DND-41 (cell line): Measurements from ENCODE around the gene TBC1D5.

Experiments used
- ATAC-seq: fragments of 200-7000 bp; cut with Tn5 transposase; 3 replicates; pipeline ENCODE4 v1.9.1; 2021; ENCODE audit warnings: low read depth; ENCODE audit not compliant: insufficient read depth
- DNase-seq: peaks from one replicate; pipeline ENCODE4 v3.0.0-alpha.2; 2020
- H2AFZ ChIP-seq: 2 replicates; pipeline ENCODE4 v1.6.0; 2012; ENCODE audit warnings: low read depth, low read length
- H3K27ac ChIP-seq: 2 replicates; pipeline ENCODE4 v1.5.1; 2012; ENCODE audit warnings: low read length, inconsistent platforms
- H3K27me3 ChIP-seq: fragments of 200-600 bp; sonication (generic); 2 replicates; pipeline ENCODE4 v1.6.0; 2012; ENCODE audit warnings: low read length, mild to moderate bottlenecking, inconsistent platforms; ENCODE audit not compliant: insufficient read depth, poor library complexity
- H3K36me3 ChIP-seq: 2 replicates; pipeline ENCODE4 v1.5.1; 2012; ENCODE audit warnings: low read length, inconsistent platforms; ENCODE audit not compliant: insufficient read depth
- H3K4me1 ChIP-seq: 2 replicates; pipeline ENCODE4 v1.5.1; 2012; ENCODE audit warnings: mild to moderate bottlenecking, low read length; ENCODE audit not compliant: insufficient read depth
- H3K4me2 ChIP-seq: 2 replicates; pipeline ENCODE4 v1.6.0; 2012; ENCODE audit warnings: mild to moderate bottlenecking, moderate library complexity, low read length, inconsistent platforms; ENCODE audit not compliant: insufficient read depth
- H3K4me3 ChIP-seq, 2 experiments: fragments of 200-600 bp in 1 of 2; shearing (Covaris generic) in 1 of 2; 2 replicates each; pipeline ENCODE4 v1.5.1; 2012 to 2016; ENCODE audit warnings: inconsistent platforms in 2 of 2, low read length in 2 of 2, mild to moderate bottlenecking in 2 of 2, low read depth in 1 of 2, moderate library complexity in 1 of 2
- H3K79me2 ChIP-seq: 2 replicates; pipeline ENCODE4 v1.6.0; 2012; ENCODE audit warnings: low read length, inconsistent platforms; ENCODE audit not compliant: insufficient read depth
- H3K9ac ChIP-seq: 2 replicates; pipeline ENCODE4 v1.6.0; 2012; ENCODE audit warnings: low read depth, mild to moderate bottlenecking, inconsistent platforms, low read length, moderate library complexity
- H3K9me3 ChIP-seq: 2 replicates; pipeline ENCODE4 v1.5.1; 2012; ENCODE audit warnings: low read length, moderate library complexity, mild to moderate bottlenecking, inconsistent platforms; ENCODE audit not compliant: insufficient read depth, severe bottlenecking
- H4K20me1 ChIP-seq: 2 replicates; pipeline ENCODE4 v1.6.0; 2012; ENCODE audit warnings: low read length; ENCODE audit not compliant: insufficient read depth
- EZH2 ChIP-seq: IDR thresholded peaks from 3 replicates; pipeline ENCODE4 v1.6.1; 2012; ENCODE audit warnings: borderline replicate concordance, low read depth, mild to moderate bottlenecking, moderate library complexity, low read length, inconsistent platforms; ENCODE audit not compliant: severe bottlenecking
- TF ChIP-seq, protein P1 (sequence below): IDR thresholded peaks from 2 replicates; pipeline ENCODE4 v1.5.1; 2012; ENCODE audit warnings: borderline replicate concordance, low read length, moderate library complexity, mild to moderate bottlenecking; ENCODE audit not compliant: poor library complexity, severe bottlenecking; ENCODE audit errors: extremely low read depth

The TBC1D5 gene

DNA sequence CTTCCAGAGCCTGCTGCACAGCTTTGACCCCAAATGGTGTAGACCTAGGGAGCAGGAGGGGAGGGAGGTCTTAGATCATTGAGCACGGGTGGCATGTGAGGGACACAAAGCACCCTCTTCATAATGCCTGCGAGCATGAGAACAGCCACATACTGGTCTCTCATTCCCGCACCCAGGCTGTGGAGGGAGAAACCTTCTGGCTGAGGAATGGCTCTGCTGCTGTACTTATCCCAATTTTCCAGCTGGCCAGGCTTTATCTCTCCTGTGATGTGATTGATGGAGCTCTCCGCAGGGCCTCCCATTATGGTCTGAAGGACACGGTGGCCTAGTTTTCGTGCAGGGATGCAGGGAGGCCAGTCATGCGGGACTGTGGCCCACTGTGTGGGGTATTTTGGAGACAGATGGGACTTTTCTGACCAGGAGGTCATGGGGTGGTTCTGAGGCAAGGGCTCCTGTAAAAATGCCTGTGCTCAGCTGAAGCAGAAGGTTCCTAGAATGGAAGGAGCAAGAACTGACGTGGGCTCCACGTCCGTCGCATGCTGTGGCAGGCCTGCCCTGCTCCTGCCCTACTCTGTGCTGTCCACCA lies 606.2 kb downstream of the TBC1D5 start:
- DNase-seq (no peak), ATAC-seq (no peak)
- Histone ChIP-seq H3K27ac (no peak overlapping the region), H3K36me3 (no peaks in the 10 kb centered on the region), H3K79me2 (no peaks in the 10 kb centered on the region), H3K9me3 (no peaks in the 10 kb centered on the region), H4K20me1 (no peaks in the 10 kb centered on the region), H3K9ac (no peak overlapping the region), H3K4me1 (peaks cover 6% of the 10 kb centered on the region), H2AFZ (no peak overlapping the region), H3K4me2 (no peak overlapping the region), H3K27me3 (no peaks in the 10 kb centered on the region), H3K4me3 (no peak overlapping the region)
- TF ChIP-seq, protein P1, sequence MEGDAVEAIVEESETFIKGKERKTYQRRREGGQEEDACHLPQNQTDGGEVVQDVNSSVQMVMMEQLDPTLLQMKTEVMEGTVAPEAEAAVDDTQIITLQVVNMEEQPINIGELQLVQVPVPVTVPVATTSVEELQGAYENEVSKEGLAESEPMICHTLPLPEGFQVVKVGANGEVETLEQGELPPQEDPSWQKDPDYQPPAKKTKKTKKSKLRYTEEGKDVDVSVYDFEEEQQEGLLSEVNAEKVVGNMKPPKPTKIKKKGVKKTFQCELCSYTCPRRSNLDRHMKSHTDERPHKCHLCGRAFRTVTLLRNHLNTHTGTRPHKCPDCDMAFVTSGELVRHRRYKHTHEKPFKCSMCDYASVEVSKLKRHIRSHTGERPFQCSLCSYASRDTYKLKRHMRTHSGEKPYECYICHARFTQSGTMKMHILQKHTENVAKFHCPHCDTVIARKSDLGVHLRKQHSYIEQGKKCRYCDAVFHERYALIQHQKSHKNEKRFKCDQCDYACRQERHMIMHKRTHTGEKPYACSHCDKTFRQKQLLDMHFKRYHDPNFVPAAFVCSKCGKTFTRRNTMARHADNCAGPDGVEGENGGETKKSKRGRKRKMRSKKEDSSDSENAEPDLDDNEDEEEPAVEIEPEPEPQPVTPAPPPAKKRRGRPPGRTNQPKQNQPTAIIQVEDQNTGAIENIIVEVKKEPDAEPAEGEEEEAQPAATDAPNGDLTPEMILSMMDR: no peak
- TF ChIP-seq EZH2: no peak

DNA sequence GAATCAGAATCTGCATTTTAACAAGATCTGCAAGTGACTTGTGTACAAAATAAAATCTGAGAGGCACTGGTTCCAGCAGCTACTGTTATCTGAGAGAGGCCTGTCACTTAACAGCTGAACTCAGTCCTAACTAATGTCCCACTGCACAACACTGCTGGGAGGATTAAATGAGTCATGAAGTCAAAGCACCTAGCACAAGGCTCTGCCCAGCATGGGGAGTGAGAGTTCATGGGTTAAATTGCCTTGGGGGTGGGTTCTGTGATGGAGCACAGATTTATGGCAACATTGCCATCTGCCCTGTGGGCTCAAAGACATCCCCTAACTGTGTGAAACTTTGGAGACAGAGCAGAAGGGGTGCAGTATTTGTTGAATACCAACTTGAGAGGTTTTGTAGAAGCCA lies 606.7 kb downstream of the TBC1D5 start:
- Histone ChIP-seq H3K36me3 (no peaks in the 10 kb centered on the region), H3K9ac (no peak overlapping the region), H3K27me3 (no peaks in the 10 kb centered on the region), H3K4me1 (peaks cover 6% of the 10 kb centered on the region), H2AFZ (no peak overlapping the region), H3K9me3 (no peaks in the 10 kb centered on the region), H3K4me3 (no peak overlapping the region), H3K27ac (no peak overlapping the region), H3K79me2 (no peaks in the 10 kb centered on the region), H3K4me2 (no peak overlapping the region), H4K20me1 (no peaks in the 10 kb centered on the region)
- no peak for ATAC-seq
- TF ChIP-seq EZH2: no peak
- TF ChIP-seq, protein P1: no peak
- DNase-seq: no peak

DNA sequence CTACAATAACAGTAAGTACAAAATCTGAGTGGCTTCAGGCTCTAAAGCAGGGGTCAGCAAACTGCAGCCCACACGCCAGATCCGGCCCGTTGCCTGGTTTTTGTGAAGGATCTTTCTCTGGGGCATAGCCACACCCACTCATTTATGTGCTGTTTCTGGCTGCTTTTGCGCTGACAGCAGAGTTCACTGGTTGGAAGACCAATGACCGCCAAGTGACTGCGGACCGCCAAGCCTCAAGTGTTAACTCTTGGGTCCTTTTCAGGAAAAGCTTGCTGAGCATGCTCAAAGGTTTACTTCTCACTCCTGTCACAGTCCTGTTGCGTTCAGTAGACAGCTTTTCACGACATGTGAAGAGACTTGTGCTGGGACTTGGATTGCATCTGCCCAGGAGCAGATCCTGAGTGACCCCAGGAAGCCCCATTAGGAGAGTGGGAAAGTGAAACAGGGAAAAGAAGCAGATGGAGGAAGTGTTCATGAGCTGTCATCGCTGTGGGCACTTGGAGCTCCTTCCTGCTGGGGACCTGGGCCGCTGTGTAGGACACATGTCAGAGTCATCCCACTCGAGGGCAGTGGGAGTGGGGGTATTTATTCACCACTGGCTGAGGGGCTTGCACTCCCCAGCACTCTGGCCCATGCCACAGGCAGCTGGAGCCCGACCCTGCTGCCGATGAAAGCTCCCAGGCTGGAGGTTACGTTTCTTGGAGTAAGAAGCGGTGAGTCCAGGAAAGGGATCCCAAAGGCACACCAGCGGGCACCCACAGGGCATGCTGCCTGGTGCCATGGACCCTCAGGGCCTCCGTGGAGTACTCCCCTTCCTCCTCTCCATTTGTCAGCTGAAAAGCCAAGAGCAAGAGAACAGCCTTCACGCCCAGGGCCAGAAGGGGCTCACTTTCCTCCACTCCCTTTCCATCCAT lies 608.5 kb downstream of the TBC1D5 start:
- no peak overlapping the region for H3K9ac ChIP-seq
- H3K27me3 ChIP-seq: no peaks in the 10 kb centered on the region
- H3K79me2 ChIP-seq: no peaks in the 10 kb centered on the region
- no peak overlapping the region for H3K4me2 ChIP-seq
- H2AFZ ChIP-seq: no peak overlapping the region
- no peaks in the 10 kb centered on the region for H3K9me3 ChIP-seq
- no peak overlapping the region for H3K27ac ChIP-seq
- H3K36me3 ChIP-seq: no peaks in the 10 kb centered on the region
- ATAC-seq: no peak
- no peak overlapping the region for H3K4me3 ChIP-seq
- peaks cover under 1% of the 10 kb centered on the region; the same call in 1 of the 2 replicates for H3K4me1 ChIP-seq
- H4K20me1 ChIP-seq: no peaks in the 10 kb centered on the region
- no peak for DNase-seq
- no peak for TF ChIP-seq EZH2
- TF ChIP-seq, protein P1: no peak
